GM19438 (cell line): Measurements from ENCODE around the gene CAMK2G.

Experiments used
- ATAC-seq: cut with Tn5 transposase; IDR thresholded peaks from one replicate; pipeline ENCODE4 v1.9.1; 2021; ENCODE audit warnings: low read depth; ENCODE audit not compliant: unreplicated experiment

Gene CAMK2G

GRCh38 chr10:73780966-73781365 is 93.4 kb downstream of the CAMK2G start:
- ATAC-seq: no peak

GRCh38 chr10:73780301-73780700 is 94.1 kb downstream of the CAMK2G start:
- no peak for ATAC-seq

GRCh38 chr10:73779539-73780197 is 94.7 kb downstream of the CAMK2G start:
- ATAC-seq: no peak

- no peak for ATAC-seq
Observed at GRCh38 chr10:73779018-73779417, 95.3 kb downstream of the CAMK2G start.

- ATAC-seq: no peak
Observed at GRCh38 chr10:73774637-73775036, 99.7 kb downstream of the CAMK2G start.

- peak; percentile 4 for ATAC-seq
Observed at GRCh38 chr10:73773152-73773879, 101.0 kb downstream of the CAMK2G start.

GRCh38 chr10:73772281-73773151 is 101.8 kb downstream of the CAMK2G start:
- ATAC-seq: peak; percentile 62

- ATAC-seq: peak; percentile 43
Observed at GRCh38 chr10:73771722-73772280, 102.6 kb downstream of the CAMK2G start.

GRCh38 chr10:73769396-73769795 is 105.0 kb downstream of the CAMK2G start:
- ATAC-seq: no peak

GRCh38 chr10:73768881-73769280 is 105.5 kb downstream of the CAMK2G start:
- ATAC-seq: no peak

GRCh38 chr10:73765066-73765465 is 109.3 kb downstream of the CAMK2G start:
- ATAC-seq: no peak

- no peak for ATAC-seq
Observed at GRCh38 chr10:73763343-73763742, 111.0 kb downstream of the CAMK2G start.

- no peak for ATAC-seq
Observed at GRCh38 chr10:73762915-73763314, 111.4 kb downstream of the CAMK2G start.
